Kidney glomerular epithelial cell (primary cell): ENCODE measurements around the gene LEUTX.
"Not testable (repeated sequence)": the region's sequence is repeated elsewhere in the genome, so short reads cannot be mapped to it uniquely, and the experiment has no call there.

Experiments
- DNase-seq: peaks from one replicate; lab custom pipeline; 2025; lab: John Stamatoyannopoulos, UW

The LEUTX gene

DNA sequence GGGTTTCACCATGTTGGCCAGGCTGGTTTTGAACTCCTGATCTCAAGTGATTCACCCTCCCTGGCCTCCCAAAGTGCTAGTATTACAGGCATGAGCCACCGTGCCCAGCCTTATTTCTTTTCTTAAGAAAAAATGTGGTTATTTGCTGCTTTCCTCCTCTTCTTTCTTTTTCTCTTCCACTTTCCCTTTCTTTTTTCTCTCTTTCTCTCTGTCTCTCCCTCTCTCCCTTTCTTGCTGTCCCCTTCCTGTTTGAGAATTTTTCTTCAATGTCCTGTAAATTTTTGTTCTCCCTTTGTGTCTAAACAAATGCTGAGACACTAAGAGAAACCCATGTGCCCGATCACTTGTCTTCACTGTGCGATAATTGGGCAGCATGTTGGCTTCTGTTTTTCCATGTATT is 2.2 kb downstream of the LEUTX start:
- no peak for DNase-seq

DNA sequence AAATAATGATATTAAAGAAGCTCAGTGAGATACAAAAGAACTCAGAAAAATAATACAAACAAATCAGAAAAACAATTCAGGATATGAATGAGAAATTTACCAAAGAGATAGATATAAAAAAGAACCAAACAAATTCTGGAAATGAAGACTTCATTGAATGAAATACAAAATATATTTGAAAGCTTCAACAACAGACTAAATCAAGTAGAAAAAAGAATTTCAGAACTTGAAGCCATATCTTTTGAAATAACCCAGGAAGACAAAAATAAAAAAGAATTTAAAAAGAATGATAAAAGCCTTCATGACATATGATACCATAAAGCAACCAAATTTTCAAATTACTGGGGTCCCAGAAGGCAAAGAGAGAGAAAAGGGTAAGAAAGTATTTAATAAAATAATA is 9.6 kb downstream of the LEUTX start:
- DNase-seq, result no peak

DNA sequence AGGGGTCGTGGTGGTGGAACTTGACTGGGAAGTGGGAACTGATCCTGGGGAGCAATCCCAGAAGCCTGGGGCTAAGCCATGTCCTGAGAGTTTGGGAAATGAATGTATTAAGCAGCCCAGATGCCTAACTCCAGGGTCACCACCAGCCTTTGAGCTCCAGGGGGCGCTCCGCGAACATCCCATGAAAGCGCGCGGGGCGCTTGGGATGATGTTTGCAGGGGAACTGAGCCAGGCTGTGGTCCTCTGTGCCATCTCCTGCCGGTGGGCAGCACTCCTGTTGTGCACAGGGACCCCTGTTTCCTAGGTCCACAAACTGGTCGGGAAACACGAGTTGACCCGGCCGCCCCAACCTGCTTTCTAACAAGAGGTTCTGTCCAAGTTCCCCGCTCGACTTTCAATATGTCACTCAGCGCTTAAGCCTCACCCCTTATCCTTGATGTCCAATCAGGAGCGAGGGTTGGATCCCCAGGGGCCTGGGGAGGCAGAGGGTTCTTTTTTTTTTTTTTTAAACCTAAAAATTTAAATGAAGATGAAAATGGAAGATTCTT is 14.4 kb downstream of the LEUTX start:
- peak; percentile 66 for DNase-seq

DNA sequence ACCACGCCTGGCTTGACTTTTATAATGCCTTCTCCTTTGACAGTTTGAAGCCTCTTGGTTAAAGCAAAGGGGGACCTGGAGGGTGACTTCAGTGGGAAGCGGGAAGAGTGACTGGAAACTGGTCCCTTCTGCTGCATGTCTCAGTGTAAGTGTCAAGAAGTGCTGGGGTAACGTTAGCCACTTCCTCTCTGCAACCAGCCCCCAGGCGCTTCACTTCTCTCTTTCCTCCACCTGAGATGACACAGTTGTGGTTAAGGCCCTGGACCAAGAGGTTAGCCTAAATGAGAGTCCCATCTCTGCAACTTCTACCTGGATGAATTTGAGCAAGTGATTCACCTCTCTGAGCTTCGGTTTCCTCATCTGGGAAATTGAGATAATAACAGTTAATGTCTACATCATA is 16.3 kb downstream of the LEUTX start:
- DNase-seq, result no peak

DNA sequence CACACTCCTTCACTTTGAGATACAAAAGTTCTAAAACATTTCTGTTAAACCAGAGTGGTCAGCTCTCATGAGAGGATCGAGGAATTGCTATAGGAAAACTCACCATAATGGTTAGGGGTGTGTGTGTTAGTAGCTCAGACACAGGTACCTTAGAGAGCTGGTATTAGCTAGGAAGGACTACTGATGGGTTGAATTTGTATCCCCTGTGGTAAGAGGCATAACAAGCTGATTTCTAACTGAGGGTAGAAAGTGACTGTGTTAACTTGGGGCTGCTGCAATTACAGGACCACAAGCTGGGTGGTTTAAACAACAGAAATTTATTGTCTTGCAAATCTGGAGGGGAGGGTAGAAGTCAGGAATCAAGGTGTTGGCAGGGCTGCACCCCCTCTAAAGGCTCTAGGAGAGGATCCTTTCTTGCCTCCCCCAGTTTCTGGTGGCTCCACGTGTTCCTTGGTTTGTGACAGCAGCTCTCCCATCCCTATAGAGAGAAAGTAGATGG is 17.4 kb downstream of the LEUTX start:
- DNase-seq, result no peak

GRCh38 chr19:39797083-39797482 is 18.4 kb downstream of the LEUTX start:
- no peak for DNase-seq

DNA sequence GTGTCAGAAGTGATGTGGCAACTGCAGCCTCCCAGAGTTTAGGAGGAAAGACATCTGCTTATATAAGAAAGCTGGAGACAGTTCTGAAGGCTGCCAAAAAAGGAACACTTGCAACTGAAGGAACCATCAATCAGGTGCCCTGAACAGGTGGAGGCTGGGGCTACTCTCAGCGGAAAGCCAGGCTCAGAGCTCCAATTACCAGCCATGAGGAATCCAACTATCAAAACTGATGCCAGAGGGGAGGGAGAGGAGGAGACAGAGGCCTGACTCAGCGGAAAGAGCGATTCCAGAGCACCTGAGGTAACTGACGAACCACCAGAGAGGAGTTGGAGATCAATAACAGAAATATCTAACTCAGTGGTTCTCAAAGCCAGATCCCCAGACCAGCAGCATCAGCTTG is 24.3 kb downstream of the LEUTX start:
- DNase-seq, result no peak

DNA sequence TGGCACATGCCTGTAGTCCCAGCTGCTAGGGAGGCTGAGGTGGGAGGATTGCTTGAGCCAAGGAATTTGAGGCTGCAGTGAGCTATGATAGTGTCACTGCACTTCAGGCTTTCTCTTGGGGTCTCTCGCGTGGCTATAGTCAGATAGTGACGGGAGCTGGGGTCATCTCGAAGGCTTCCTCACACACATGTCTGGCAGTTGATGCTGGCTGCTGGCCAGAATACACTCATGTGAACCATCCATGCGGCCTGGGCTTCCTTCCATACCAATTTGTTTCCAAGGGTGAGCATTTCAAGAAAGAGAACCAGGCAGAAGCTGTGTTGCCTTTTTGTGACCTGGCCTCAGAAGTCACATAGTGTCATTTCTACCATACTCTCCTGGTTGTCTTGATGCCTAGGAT is 26.4 kb downstream of the LEUTX start:
- DNase-seq, result no peak

DNA sequence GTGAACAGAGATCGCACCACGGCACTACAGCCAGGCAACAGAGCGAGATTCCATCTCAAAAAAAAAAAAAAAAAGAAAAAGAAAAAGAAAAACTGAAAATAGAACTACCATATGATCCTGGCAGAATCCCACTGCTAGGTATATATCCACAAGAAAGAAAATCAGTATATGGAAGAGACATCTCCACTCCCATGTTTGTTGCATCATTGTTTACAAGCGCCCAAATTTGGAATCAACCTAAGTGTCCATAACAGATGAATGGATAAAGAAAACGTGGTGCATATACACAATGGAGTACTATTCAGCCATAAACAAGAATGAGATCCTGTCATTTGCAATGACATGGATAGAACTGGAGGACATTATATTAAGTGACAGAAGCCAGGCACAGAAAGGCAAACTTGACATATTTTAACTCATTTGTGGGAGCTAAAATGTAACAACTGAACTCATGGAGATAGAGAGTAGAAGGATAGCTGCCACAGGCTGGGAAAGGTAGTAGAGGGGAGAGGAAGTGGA is 29.3 kb downstream of the LEUTX start:
- no peak for DNase-seq

- not testable (repeated sequence) for DNase-seq
These were observed 30.0 kb downstream of the LEUTX start for GRCh38 chr19:39808688-39809087.

GRCh38 chr19:39809368-39809767 is 30.7 kb downstream of the LEUTX start:
- no peak for DNase-seq

DNA sequence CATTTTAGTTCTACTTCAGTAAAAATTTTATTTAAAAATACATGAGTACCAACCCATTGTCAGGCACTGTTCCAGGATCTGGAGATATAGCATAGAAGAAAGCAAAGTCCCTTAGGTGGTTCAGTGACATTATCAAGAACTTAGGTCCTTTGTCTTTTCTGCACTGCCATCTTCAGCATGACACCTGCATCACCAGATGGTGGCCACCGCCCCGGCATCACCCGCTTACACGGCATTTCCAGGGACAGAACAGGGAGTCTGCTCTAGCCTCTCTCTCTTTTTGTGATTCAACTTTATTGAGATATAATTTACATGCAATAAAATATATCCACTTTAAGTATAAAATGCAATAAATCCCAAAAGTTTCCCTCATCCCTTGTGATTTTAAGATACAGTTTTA is 31.8 kb downstream of the LEUTX start:
- no peak for DNase-seq

GRCh38 chr19:39811064-39811463 is 32.4 kb downstream of the LEUTX start:
- no peak for DNase-seq

- DNase-seq, result no peak
These were observed 34.8 kb downstream of the LEUTX start for GRCh38 chr19:39813264-39813993.

DNA sequence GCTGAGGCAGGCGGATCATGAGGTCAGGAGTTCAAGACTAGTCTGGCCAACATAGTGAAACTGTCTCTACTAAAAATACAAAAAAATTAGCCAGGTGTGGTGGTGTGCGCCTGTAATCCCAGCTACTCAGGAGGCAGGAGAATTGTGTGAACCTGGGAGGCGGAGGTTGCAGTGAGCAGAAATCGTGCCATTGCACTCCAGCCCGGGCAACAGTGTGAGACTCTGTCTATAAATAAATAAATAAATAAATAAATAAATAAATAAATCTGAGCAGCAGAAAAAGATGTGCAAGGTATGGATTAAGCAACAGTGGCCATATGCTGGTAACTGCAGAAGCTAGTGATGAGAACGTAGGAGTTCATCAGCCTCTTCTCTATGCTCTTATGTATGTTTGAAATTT is 35.5 kb downstream of the LEUTX start:
- not testable (repeated sequence) for DNase-seq

- DNase-seq, result no peak
These were observed 35.9 kb downstream of the LEUTX start for GRCh38 chr19:39814595-39814994.

GRCh38 chr19:39816287-39817048 is 37.8 kb downstream of the LEUTX start:
- no peak for DNase-seq

GRCh38 chr19:39817888-39818561 is 39.4 kb downstream of the LEUTX start:
- DNase-seq, result no peak

DNA sequence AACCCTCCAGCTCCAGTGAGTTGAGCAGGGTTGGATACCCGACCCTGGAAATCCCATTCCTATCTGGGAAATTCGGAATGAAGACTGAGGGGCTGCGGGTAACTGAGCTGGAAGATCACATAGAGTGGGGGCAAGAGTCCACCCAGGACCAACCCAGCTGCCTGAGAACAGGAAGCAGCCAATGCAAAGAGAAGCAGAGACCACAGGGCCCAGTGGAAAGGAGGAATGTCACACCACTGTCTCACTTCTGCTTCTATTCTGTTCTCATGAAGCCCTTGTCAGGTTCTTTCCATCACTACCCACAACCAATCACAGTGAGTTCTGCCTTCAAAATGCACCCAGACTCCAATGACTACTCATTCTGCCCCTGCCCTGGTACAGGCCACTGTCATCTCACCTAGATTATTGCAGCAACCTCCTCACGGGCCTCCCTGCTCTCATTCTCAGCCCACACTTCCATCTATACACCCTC is 40.0 kb downstream of the LEUTX start:
- DNase-seq, result no peak

GRCh38 chr19:39819786-39820185 is 41.1 kb downstream of the LEUTX start:
- no peak for DNase-seq

DNA sequence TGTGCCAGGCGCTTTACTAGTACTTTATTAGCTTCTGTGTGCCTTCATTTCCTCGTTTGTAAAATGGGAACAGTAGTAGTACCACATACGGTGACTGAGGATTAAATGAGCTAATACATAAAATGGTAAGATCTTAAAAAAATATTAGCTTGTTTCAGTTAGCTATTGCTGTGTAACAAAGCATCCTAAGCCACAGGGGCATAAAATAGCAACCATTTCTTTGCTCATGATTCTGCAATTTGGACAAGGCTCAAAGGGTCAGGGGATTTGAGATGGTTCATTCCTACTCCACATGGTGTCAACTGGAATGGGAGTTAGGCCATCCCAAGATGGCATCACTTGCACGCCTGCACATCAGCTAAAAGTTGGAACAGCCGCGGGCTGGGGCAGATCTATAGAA is 42.0 kb downstream of the LEUTX start:
- no peak for DNase-seq

DNA sequence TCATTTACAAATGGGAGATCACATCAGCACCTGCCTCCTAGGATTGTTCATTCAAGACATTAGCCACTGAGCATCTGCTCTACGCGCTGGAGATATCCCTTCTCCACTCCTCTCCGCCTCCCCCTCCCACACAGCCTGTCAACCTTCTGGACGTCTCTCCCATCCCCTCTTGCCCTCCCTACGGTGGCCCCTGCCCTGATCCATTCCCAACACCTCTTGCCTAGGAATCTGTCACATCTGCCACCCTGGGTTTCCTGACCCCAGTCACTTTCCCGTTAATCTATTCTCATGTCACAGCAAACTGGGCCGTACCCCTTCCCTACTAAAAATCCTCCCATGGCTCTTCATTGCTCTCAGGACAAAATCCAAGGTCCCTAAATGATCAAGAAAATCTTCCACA is 45.0 kb downstream of the LEUTX start:
- DNase-seq, result no peak
